Testis (tissue), 2 donors: ENCODE data around the gene MEGF8.

Source experiments
- CTCF ChIP-seq, 3 experiments: fragments of 450-650 bp in 2 of 3; fragments of 200-600 bp in 1 of 3; sonication (generic) in 1 of 3; IDR thresholded peaks; one replicate each; pipeline ENCODE4 v1.5.1; 2016 to 2019; ENCODE audit warnings: antibody characterized with exemption in 3 of 3, mild to moderate bottlenecking in 2 of 3, moderate library complexity in 1 of 3
- POLR2A ChIP-seq: fragments of 450-650 bp; IDR thresholded peaks from one replicate; pipeline ENCODE4 v1.6.1; 2017; ENCODE audit warnings: antibody characterized with exemption, mild to moderate bottlenecking, moderate library complexity

GRCh38 chr19:42362342-42362741 is 36.9 kb downstream of the MEGF8 start:
- no peak for TF ChIP-seq CTCF (IDR thresholded peaks at IDR 0.05)
- TF ChIP-seq POLR2A, result no peak
